ENCODE data around the gene C15orf40.
"Not testable (repeated sequence)": the region's sequence is repeated elsewhere in the genome, so short reads cannot be mapped to it uniquely, and the experiment has no call there.

Gene C15orf40

GRCh38 chr15:83011271-83012075 is at the start of gene C15orf40:
TSS of gene C15orf40 (minus strand) at chr15:83011639. CDS start at chr15:83011607, 32 bp downstream.
- peak; percentile 65 for DNase-seq (ENCODE audit: low read depth)

GRCh38 chr15:83057696-83058376 is 46.4 kb upstream of the C15orf40 start:
- no peak for DNase-seq (ENCODE audit: low read depth)

GRCh38 chr15:83057002-83057401 is 45.6 kb upstream of the C15orf40 start:
- DNase-seq (ENCODE audit: low read depth): no peak

GRCh38 chr15:83053151-83053550 is 41.7 kb upstream of the C15orf40 start:
- DNase-seq (ENCODE audit: low read depth): peak; percentile 52

GRCh38 chr15:83046558-83047127 is 35.2 kb upstream of the C15orf40 start:
- DNase-seq (ENCODE audit: low read depth): peak; percentile 20

GRCh38 chr15:83044156-83044555 is 32.7 kb upstream of the C15orf40 start:
- no peak for DNase-seq (ENCODE audit: low read depth)

- no peak for DNase-seq (ENCODE audit: low read depth)
These were observed 27.8 kb upstream of the C15orf40 start for GRCh38 chr15:83039206-83039605.

GRCh38 chr15:83036253-83036652 is 24.8 kb upstream of the C15orf40 start:
- DNase-seq (ENCODE audit: low read depth): no peak

- DNase-seq (ENCODE audit: low read depth): not testable (repeated sequence)
These were observed 19.8 kb upstream of the C15orf40 start for GRCh38 chr15:83031234-83031633.

- no peak for DNase-seq (ENCODE audit: low read depth)
These were observed 18.6 kb upstream of the C15orf40 start for GRCh38 chr15:83030021-83030420.

- no peak for DNase-seq (ENCODE audit: low read depth)
These were observed 7.0 kb upstream of the C15orf40 start for GRCh38 chr15:83018436-83018835.

- no peak for DNase-seq (ENCODE audit: low read depth)
These were observed 5.5 kb upstream of the C15orf40 start for GRCh38 chr15:83016906-83017305.

- DNase-seq (ENCODE audit: low read depth): no peak
These were observed 3.9 kb upstream of the C15orf40 start for GRCh38 chr15:83015361-83015760.

- DNase-seq (ENCODE audit: low read depth): no peak
These were observed 2.8 kb upstream of the C15orf40 start for GRCh38 chr15:83014205-83014653.

GRCh38 chr15:83012636-83013035 is 1.2 kb upstream of the C15orf40 start:
- no peak for DNase-seq (ENCODE audit: low read depth)

- no peak for DNase-seq (ENCODE audit: low read depth)
These were observed 612 bp upstream of the C15orf40 start for GRCh38 chr15:83012076-83012426.

- DNase-seq (ENCODE audit: low read depth): no peak
These were observed 649 bp downstream of the C15orf40 start for GRCh38 chr15:83010709-83011270.

- DNase-seq (ENCODE audit: low read depth): not testable (repeated sequence)
These were observed 10.8 kb downstream of the C15orf40 start for GRCh38 chr15:83000672-83001031.

- no peak for DNase-seq (ENCODE audit: low read depth)
These were observed 11.4 kb downstream of the C15orf40 start for GRCh38 chr15:82999905-83000671.

- DNase-seq (ENCODE audit: low read depth): no peak
These were observed 12.0 kb downstream of the C15orf40 start for GRCh38 chr15:82999426-82999825.

- no peak for DNase-seq (ENCODE audit: low read depth)
These were observed 15.5 kb downstream of the C15orf40 start for GRCh38 chr15:82995938-82996337.

- DNase-seq (ENCODE audit: low read depth): no peak
These were observed 16.4 kb downstream of the C15orf40 start for GRCh38 chr15:82995076-82995475.

Measured in HS-5 (cell line).